GF-D8 (cell line): Measurements from ENCODE around the gene APOBEC3F.
"Not testable (repeated sequence)": the region's sequence is repeated elsewhere in the genome, so short reads cannot be mapped to it uniquely, and the experiment has no call there.

Source experiments
- DNase-seq: peaks from one replicate; lab custom pipeline; 2025; lab: John Stamatoyannopoulos, UW

The APOBEC3F gene

DNA sequence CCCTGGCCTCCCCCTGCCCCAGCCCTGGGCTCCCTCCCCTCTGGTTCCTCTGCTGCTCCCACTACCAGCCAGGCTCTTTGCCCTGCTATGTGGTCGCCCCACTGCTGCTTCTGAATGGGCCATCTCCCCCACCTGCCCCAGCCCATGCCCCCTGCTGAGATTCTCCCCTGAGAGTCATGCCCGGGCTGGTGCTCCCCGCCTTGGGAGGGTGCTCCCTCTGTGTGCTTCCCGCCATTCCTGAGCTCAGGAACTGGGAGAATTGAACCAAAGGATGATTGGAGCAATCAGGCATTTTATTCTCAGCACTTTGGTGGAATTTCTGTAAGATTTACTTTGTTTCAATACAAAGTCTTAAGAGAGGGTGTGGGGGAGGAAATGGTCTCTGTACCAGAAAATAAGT is 12.9 kb upstream of the APOBEC3F start:
- no peak for DNase-seq

- no peak for DNase-seq
Measured at GRCh38 chr22:39028281-39028680, 12.4 kb upstream of the APOBEC3F start.

DNA sequence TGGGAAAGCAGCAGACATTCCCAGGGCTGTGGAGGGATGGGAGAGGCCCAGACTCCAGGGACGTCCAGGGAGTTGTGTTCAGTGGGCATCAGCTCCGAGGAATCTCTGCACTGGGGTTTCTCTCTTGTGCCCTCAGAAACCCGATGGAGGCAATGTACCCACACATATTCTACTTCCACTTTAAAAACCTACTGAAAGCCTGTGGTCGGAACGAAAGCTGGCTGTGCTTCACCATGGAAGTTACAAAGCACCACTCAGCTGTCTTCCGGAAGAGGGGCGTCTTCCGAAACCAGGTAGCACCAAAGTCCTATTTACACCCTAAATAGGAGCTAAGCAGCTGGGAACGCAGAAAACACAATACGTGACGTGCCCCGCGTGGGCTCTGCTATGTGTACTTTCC is 11.4 kb upstream of the APOBEC3F start:
- no peak for DNase-seq

DNA sequence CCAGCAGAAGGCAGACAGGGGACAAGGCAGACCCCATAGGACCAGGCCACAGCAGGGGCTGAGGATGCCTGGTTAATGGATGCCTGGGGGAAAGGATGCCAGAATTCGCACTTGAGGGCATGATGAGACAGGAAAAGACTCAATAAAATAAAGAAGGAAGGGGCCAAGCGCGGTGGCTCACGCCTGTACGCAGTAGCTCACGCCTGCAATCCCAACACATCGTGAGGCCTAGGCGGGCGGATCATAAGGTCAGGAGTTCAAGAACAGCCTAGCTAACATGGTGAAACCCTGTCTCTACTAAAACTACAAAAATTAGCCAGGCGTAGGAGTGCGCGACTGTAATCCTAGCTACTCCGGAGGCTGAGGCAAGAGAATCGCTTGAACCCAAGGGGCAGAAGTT is 10.0 kb upstream of the APOBEC3F start:
- DNase-seq, result no peak

GRCh38 chr22:39031434-39032295 is 9.0 kb upstream of the APOBEC3F start:
- DNase-seq, result not testable (repeated sequence)

GRCh38 chr22:39037071-39037470 is 3.6 kb upstream of the APOBEC3F start:
- DNase-seq, result not testable (repeated sequence)

DNA sequence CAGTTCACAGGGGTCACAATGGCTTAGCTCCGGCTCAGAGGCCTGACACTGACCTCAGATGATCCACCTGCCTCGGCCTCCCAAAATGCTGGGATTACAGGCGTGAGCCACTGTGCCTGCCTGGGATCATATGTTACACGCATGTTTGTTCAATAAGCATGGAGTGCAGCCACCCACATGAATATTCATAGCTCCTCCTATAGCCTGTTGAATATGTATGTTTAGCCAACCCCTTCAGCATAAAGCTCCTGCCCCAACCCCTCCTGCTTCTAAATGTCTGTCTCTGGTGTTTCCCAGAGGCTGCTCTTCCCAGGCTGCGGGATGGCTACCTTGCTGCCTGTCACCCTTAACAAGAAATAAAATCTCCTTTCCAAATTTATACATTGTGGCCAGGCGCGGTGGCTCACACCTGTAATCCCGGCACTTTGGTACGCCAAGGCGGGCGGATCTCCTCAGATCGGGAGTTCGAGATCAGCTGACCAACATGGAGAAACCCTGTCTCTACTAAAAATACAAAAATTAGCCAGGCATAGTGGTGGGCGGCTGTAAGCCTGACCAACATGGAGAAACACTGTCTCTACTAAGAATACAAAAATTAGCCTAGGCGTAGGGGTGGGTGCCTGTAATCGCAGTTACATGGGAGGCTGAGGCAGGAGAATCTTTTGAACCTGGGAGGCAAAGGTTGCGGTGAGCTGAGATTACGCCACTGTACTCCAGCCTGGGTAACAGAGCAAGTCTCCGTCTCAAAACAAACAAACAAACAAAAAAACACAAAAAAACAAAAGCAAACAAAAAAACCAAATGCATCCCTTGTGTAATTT is 1.1 kb upstream of the APOBEC3F start:
- no peak for DNase-seq

DNA sequence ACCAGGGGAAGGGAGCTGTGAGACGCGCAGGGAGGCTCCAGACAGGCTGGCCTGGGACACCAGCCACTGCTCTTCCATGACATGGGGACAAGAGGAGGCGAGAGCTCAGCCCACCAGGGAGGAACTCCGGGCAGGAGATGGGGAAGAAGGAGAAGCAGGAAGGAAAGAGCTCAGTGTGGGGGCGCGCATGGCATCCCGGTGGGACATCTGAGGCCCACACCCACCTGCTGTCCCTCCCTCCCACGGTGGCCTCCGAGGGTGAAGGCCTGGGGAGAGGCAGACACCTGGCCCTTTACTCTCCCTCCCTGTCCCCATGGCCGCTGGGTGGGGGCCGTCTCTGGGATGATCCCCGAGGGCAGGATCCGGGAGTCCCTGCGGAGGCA is 518 bp upstream of the APOBEC3F start:
- not testable (repeated sequence) for DNase-seq

GRCh38 chr22:39041908-39042307 is 1.2 kb downstream of the APOBEC3F start:
- no peak for DNase-seq

DNA sequence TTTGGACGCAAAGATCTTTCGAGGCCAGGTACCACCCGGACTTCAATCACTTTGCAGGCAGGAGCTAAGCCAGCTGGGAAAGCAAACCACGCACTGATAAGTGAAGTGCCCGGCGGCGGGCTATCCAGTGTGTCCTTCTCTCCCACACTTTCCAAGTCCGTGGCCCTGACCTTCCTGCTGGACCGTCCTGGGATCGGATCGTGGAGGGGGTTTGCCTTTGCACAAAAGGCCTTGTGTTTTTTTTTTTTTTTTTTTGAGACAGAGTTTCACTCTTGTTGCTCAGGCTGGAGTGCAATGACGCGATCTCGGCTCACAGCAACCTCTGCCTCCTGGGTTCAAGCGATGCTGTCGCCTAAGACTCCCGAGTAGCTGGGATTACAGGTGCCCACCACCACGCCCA is 2.4 kb downstream of the APOBEC3F start:
- DNase-seq, result not testable (repeated sequence)

GRCh38 chr22:39045136-39045535 is 4.5 kb downstream of the APOBEC3F start:
- not testable (repeated sequence) for DNase-seq

GRCh38 chr22:39049486-39049885 is 8.8 kb downstream of the APOBEC3F start:
- DNase-seq, result not testable (repeated sequence)

DNA sequence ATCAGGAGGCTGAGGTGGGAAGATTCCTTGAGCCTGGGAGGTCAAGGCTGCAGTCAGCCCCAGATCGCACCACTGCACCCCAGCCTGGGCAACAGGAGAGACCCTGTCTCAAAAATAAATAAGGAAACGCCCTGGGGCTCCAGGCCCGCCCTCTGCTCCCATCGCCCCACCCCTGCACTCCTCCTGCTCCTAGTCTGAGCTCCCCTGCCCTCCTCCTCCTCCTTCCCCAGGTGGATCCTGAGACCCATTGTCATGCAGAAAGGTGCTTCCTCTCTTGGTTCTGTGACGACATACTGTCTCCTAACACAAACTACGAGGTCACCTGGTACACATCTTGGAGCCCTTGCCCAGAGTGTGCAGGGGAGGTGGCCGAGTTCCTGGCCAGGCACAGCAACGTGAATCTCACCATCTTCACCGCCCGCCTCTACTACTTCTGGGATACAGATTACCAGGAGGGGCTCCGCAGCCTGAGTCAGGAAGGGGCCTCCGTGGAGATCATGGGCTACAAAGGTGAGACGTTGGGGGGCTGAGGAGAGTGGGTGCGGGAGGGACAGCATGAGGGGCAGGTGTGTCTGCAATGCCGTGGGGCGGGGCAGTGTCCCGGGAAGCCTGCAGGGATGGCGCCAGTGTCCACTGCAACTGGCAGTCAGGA is 11.3 kb downstream of the APOBEC3F start:
- DNase-seq, result not testable (repeated sequence)

DNA sequence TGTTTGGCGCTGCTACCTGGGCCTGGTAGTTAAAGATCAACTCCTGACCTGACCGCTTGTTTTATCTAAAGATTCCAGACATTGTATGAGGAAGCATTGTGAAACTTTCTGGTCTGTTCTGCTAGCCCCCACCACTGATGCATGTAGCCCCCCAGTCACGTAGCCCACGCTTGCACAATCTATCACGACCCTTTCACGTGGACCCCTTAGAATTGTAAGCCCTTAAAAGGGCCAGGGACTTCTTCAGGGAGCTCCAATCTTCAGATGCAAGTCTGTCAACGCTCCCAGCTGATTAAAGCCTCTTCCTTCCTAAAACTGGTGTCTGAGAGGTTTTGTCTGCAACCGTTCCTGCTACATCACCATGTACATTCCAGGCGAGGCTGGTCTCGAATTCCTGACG is 15.0 kb downstream of the APOBEC3F start:
- no peak for DNase-seq

DNA sequence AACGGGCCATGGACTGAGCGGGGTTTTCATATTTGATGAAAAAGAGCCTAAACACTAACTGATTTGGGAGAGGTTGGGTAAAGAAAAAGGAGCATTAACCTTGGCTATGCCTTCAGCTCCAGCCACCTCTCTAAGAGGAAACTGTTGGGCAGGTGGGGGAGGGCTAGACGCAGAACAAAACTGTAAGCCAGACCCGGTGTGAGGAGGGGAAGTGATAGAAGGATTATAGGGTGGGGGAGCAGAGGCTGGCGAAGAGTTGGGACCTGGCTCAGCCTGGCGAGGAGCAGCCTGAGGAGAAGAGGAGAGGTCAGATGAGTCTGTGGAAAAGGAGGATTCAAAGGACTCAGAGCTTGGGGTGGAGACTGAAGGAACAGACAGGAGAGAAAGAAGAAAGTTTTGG is 20.6 kb downstream of the APOBEC3F start:
- DNase-seq, result not testable (repeated sequence)

DNA sequence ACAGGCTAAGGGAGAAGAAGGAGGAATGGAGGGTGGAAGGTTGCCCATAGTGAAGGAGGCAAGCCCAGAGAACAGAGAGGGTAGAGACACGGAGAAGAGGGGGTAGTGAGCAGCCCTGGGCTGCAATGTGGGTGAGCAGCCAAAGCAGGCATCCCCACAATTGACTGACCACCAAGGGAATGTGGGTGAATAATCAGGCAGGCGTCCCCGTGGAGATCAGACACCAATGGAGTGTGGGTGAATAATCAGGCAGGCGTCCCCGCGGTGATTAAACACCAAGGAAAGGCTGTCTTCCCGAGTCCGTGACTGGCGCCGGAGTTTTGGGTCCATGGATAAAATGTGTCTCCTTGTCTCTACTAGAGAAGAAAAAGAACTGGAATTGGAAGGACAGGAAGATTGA is 21.3 kb downstream of the APOBEC3F start:
- DNase-seq, result not testable (repeated sequence)

DNA sequence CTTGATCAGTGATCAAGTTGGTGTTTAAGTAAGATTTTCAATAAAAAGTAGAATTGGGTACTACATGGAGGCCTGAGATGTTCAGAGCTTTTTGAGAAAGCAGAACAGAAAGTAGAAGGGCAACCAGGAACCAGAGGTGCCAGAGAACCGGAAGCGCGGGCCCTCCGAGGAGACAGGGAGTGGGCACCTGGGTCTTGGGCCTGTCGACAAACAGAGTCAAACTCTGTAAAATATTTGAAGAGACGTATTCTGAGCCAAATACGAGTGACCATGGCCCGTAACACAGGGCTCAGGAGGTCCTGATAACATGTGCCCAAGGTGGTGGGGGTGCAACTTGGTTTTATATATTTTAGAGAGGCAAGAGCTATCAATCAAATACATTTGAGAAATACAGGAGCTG is 23.2 kb downstream of the APOBEC3F start:
- not testable (repeated sequence) for DNase-seq

GRCh38 chr22:39066442-39067276 is 26.0 kb downstream of the APOBEC3F start:
- DNase-seq, result not testable (repeated sequence)

- DNase-seq, result no peak
Measured at GRCh38 chr22:39068033-39068785, 27.5 kb downstream of the APOBEC3F start.

DNA sequence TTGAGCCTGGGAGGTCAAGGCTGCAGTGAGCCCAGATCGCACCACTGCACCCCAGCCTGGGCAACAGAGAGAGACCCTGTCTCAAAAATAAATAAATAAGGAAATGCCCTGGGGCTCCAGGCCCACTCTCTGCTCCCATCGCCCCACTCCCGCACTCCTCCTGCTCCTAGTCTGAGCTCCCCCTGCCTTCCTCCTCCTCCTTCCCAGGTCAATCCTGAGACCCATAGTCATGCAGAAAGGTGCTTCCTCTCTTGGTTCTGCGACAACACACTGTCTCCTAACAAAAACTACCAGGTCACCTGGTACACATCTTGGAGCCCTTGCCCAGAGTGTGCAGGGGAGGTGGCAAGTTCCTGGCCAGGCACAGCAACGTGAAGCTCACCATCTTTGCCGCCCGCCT is 29.5 kb downstream of the APOBEC3F start:
- DNase-seq, result no peak

DNA sequence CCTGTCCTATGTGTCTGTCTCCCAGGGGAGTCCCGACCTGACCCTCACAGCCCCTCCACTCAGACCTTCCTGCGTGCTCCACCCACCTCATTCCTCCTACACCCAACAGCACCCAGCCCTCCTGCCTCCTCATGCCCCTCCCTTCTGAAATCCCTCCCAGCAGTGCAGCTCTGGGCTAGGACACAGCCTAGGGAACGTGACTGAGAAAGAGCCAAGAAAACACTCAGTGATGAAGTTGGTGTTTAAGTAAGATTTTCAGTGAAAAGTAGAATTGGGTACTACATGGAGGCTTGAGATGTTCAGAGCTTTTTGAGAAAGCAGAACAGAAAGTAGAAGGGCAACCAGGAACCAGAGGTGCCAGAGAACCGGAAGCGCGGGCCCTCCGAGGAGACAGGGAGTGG is 31.9 kb downstream of the APOBEC3F start:
- DNase-seq, result not testable (repeated sequence)
